ENCODE data around the gene FARP2.
"Not testable (repeated sequence)": the region's sequence is repeated elsewhere in the genome, so short reads cannot be mapped to it uniquely, and the experiment has no call there.

Gene FARP2

GRCh38 chr2:241525818-241526780 lies 170.0 kb downstream of the FARP2 start:
- H3K9me3 ChIP-seq (ENCODE audit: control insufficient read depth in 2 of 2, low read length in 2 of 2); H3K4me1 ChIP-seq (ENCODE audit: control insufficient read depth in 2 of 2, insufficient read depth in 2 of 2, low read length in 2 of 2); H3K27me3 ChIP-seq (ENCODE audit: control insufficient read depth in 2 of 2, insufficient read depth in 2 of 2, low read length in 2 of 2); H3K36me3 ChIP-seq (ENCODE audit: control insufficient read depth in 2 of 2, insufficient read depth in 2 of 2, low read length in 2 of 2); H3K27ac ChIP-seq (ENCODE audit: low read depth in 2 of 2, low read length in 2 of 2); H3K9ac ChIP-seq (ENCODE audit: low read depth in 1 of 2, low read length in 2 of 2); H3K4me3 ChIP-seq (ENCODE audit: low read length in 2 of 2): not testable (repeated sequence)

DNA sequence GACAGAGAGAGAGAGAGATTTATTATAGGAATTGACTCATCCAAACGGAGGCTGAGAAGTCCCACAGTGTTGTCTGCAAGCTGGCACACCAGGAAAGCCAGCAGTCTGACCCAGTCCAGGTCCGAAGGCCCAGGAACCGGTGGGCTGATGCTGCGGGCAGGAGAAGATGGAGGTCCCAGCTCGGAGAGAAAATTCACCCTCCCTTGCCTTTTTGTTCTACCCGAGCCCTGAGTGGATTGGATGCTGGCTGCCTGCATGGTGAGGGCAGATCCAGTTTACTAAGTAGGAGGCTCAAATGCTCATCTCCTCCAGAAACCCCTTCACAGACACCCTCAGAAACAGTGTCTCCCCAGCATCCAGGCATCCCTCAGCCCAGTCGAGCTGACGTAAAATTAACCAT lies 174.5 kb downstream of the FARP2 start:
- Histone ChIP-seq H3K27me3 (ENCODE audit: control insufficient read depth in 2 of 2, insufficient read depth in 2 of 2, low read length in 2 of 2) (no peaks in the 10 kb centered on the region), H3K9ac (ENCODE audit: low read depth in 1 of 2, low read length in 2 of 2) (no peak overlapping the region), H3K27ac (ENCODE audit: low read depth in 2 of 2, low read length in 2 of 2) (no peak overlapping the region), H3K9me3 (ENCODE audit: control insufficient read depth in 2 of 2, low read length in 2 of 2) (no peaks in the 10 kb centered on the region), H3K4me1 (ENCODE audit: control insufficient read depth in 2 of 2, insufficient read depth in 2 of 2, low read length in 2 of 2) (no peaks in the 10 kb centered on the region), H3K4me3 (ENCODE audit: low read length in 2 of 2) (no peak overlapping the region), H3K36me3 (ENCODE audit: control insufficient read depth in 2 of 2, insufficient read depth in 2 of 2, low read length in 2 of 2) (no peaks in the 10 kb centered on the region)

DNA sequence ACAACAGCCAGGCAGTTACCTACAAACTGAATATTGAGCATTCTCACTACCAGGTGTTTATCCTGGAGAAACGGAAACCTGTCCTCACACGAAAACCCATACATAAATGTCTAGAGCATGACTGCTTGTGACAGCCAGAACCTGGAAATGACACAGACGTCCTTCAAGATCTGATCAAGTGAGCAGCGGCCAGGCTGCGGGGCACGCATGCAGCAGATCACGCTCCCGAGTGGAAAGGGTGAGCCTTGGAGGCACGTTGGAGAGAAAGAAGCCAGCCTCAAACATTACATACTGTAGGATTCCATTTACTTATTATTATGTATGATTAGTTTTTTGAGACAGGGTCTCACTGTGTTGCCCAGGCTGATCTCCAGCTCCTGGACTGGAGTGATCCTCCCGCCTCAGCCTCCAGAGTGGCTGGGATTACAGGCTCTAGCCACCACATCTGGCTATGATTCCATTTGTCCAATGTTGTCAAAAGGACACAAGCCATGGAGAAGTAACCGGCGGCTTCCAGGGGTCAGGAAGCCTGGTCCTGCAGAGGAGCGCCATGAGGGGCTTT lies 175.2 kb downstream of the FARP2 start:
- Histone ChIP-seq H3K27me3 (ENCODE audit: control insufficient read depth in 2 of 2, insufficient read depth in 2 of 2, low read length in 2 of 2) (peaks cover 0 to 3% of the 10 kb centered on the region in 2 donors), H3K9me3 (ENCODE audit: control insufficient read depth in 2 of 2, low read length in 2 of 2) (no peaks in the 10 kb centered on the region), H3K4me3 (ENCODE audit: low read length in 2 of 2) (no peak overlapping the region), H3K36me3 (ENCODE audit: control insufficient read depth in 2 of 2, insufficient read depth in 2 of 2, low read length in 2 of 2) (no peaks in the 10 kb centered on the region), H3K4me1 (ENCODE audit: control insufficient read depth in 2 of 2, insufficient read depth in 2 of 2, low read length in 2 of 2) (no peaks in the 10 kb centered on the region), H3K9ac (ENCODE audit: low read depth in 1 of 2, low read length in 2 of 2) (no peak overlapping the region), H3K27ac (ENCODE audit: low read depth in 2 of 2, low read length in 2 of 2) (no peak overlapping the region)

- Histone ChIP-seq H3K36me3 (ENCODE audit: control insufficient read depth in 2 of 2, insufficient read depth in 2 of 2, low read length in 2 of 2) (no peaks in the 10 kb centered on the region), H3K27ac (ENCODE audit: low read depth in 2 of 2, low read length in 2 of 2) (no peak overlapping the region), H3K9me3 (ENCODE audit: control insufficient read depth in 2 of 2, low read length in 2 of 2) (no peaks in the 10 kb centered on the region), H3K4me1 (ENCODE audit: control insufficient read depth in 2 of 2, insufficient read depth in 2 of 2, low read length in 2 of 2) (no peaks in the 10 kb centered on the region), H3K9ac (ENCODE audit: low read depth in 1 of 2, low read length in 2 of 2) (no peak overlapping the region), H3K27me3 (ENCODE audit: control insufficient read depth in 2 of 2, insufficient read depth in 2 of 2, low read length in 2 of 2) (peaks cover 0 to 3% of the 10 kb centered on the region in 2 donors), H3K4me3 (ENCODE audit: low read length in 2 of 2) (no peak overlapping the region)
Measured at GRCh38 chr2:241532168-241532567, 176.1 kb downstream of the FARP2 start.

DNA sequence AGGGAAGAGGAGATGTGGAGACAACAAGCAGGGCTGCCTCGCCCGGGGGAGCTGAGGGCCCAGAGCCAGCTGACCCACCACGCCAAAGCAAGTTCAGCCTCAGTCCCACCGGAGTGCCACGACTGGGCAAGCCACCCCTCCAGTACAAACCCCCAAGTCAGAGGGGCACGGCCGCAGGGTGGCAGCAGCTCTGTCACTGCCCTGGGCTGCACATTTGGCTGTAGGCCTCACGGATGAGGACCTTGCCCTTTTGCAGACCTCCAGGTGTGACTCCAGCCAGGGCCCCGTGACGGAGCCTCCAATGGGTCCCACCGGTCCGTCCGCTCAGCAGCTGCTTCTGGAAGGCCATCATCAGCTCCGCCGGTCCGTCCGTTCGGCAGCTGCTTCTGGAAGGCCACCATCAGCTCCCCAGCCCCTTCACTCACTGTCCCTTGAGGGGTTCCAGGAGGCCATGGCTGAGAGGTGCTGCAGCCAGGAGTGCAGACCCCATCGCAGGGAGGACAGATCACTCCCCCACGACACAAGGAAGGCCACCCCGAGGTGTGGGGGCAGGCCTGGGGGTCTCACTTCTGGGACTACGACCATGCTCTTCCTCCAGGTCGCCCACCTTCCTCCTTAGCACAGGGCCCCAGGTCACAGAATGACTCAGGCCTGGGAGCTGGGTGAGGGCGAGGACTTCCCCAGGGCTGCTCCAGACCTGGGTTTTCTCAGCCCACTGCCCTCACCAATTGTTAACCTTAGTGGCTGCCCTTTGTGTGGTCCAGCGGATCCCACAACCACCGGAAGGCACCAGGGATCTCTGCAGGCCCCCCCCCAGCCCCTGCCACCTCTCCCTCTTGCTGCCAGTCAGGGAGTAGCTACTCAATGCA lies 176.9 kb downstream of the FARP2 start:
- no peak overlapping the region for H3K27ac ChIP-seq (ENCODE audit: low read depth in 2 of 2, low read length in 2 of 2)
- no peaks in the 10 kb centered on the region for H3K4me1 ChIP-seq (ENCODE audit: control insufficient read depth in 2 of 2, insufficient read depth in 2 of 2, low read length in 2 of 2)
- no peaks in the 10 kb centered on the region for H3K36me3 ChIP-seq (ENCODE audit: control insufficient read depth in 2 of 2, insufficient read depth in 2 of 2, low read length in 2 of 2)
- no peak overlapping the region for H3K9ac ChIP-seq (ENCODE audit: low read depth in 1 of 2, low read length in 2 of 2)
- no peak overlapping the region for H3K4me3 ChIP-seq (ENCODE audit: low read length in 2 of 2)
- H3K27me3 ChIP-seq (ENCODE audit: control insufficient read depth in 2 of 2, insufficient read depth in 2 of 2, low read length in 2 of 2): peaks cover 0 to 3% of the 10 kb centered on the region in 2 donors
- no peaks in the 10 kb centered on the region for H3K9me3 ChIP-seq (ENCODE audit: control insufficient read depth in 2 of 2, low read length in 2 of 2)

GRCh38 chr2:241534293-241534692 lies 178.2 kb downstream of the FARP2 start:
- Histone ChIP-seq H3K4me1 (ENCODE audit: control insufficient read depth in 2 of 2, insufficient read depth in 2 of 2, low read length in 2 of 2) (no peaks in the 10 kb centered on the region), H3K4me3 (ENCODE audit: low read length in 2 of 2) (no peak overlapping the region), H3K27me3 (ENCODE audit: control insufficient read depth in 2 of 2, insufficient read depth in 2 of 2, low read length in 2 of 2) (peaks cover 0 to 3% of the 10 kb centered on the region in 2 donors), H3K27ac (ENCODE audit: low read depth in 2 of 2, low read length in 2 of 2) (no peak overlapping the region), H3K9ac (ENCODE audit: low read depth in 1 of 2, low read length in 2 of 2) (no peak overlapping the region), H3K36me3 (ENCODE audit: control insufficient read depth in 2 of 2, insufficient read depth in 2 of 2, low read length in 2 of 2) (no peaks in the 10 kb centered on the region), H3K9me3 (ENCODE audit: control insufficient read depth in 2 of 2, low read length in 2 of 2) (no peaks in the 10 kb centered on the region)

GRCh38 chr2:241534701-241535375 lies 178.8 kb downstream of the FARP2 start:
- H3K27me3 ChIP-seq (ENCODE audit: control insufficient read depth in 2 of 2, insufficient read depth in 2 of 2, low read length in 2 of 2): peaks cover 0 to 3% of the 10 kb centered on the region in 2 donors
- no peak overlapping the region for H3K9ac ChIP-seq (ENCODE audit: low read depth in 1 of 2, low read length in 2 of 2)
- H3K27ac ChIP-seq (ENCODE audit: low read depth in 2 of 2, low read length in 2 of 2): no peak overlapping the region
- H3K4me1 ChIP-seq (ENCODE audit: control insufficient read depth in 2 of 2, insufficient read depth in 2 of 2, low read length in 2 of 2): no peaks in the 10 kb centered on the region
- H3K9me3 ChIP-seq (ENCODE audit: control insufficient read depth in 2 of 2, low read length in 2 of 2): no peaks in the 10 kb centered on the region
- H3K36me3 ChIP-seq (ENCODE audit: control insufficient read depth in 2 of 2, insufficient read depth in 2 of 2, low read length in 2 of 2): no peaks in the 10 kb centered on the region
- no peak overlapping the region for H3K4me3 ChIP-seq (ENCODE audit: low read length in 2 of 2)

DNA sequence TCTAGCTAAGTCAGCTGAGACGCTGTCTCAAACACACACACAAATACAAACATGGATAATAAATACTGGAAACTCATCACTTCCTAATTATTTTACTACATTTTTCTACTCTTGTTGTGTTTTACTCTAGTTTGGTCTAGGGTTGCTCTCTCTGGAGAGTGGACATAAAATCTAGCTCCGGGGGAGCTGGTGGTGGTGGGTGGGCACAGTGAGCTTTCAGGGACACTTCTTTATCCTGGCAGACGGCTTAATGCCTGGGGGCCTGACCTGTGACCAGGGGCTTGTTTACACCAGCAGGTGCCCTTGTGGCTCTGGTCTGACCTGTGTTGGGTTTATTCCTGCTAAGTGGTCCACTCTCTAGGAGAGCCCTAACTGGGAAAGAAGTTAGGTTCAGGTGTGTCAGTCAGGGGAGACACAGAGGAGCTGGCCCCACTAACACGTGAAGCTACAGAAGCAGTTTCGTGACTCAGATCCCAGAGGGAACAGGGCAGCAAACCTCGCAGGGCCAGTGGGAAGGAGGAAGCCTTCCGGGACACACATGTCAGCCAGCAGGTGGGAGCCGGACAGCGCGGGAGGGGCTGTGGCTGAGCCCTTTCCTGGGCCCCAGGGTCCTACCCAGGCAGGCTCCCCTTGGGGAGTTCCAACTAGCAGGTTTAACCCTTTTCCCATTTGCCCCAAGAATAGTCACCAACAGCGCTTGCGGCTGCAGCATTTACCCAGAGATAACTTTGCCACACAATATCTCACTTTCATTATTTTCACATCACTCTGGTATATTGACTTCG lies 180.0 kb downstream of the FARP2 start:
- Histone ChIP-seq H3K9me3 (ENCODE audit: control insufficient read depth in 2 of 2, low read length in 2 of 2) (no peaks in the 10 kb centered on the region), H3K9ac (ENCODE audit: low read depth in 1 of 2, low read length in 2 of 2) (no peak overlapping the region)

More for the DNA sequence above, 180.0 kb downstream of the FARP2 start:
- no peaks in the 10 kb centered on the region for H3K36me3 ChIP-seq (ENCODE audit: control insufficient read depth in 2 of 2, insufficient read depth in 2 of 2, low read length in 2 of 2)
- peaks cover 0 to 9% of the 10 kb centered on the region in 2 donors for H3K27me3 ChIP-seq (ENCODE audit: control insufficient read depth in 2 of 2, insufficient read depth in 2 of 2, low read length in 2 of 2)
- H3K4me3 ChIP-seq (ENCODE audit: low read length in 2 of 2): no peak overlapping the region
- H3K27ac ChIP-seq (ENCODE audit: low read depth in 2 of 2, low read length in 2 of 2): no peak overlapping the region
- H3K4me1 ChIP-seq (ENCODE audit: control insufficient read depth in 2 of 2, insufficient read depth in 2 of 2, low read length in 2 of 2): peaks cover 6% of the 10 kb centered on the region in 2 donors

Measured in mucosa of rectum (tissue), 2 donors.